ENCODE data around the gene TLN1.

TLN1 gene

GRCh38 chr9:35732800-35733541, 976 bp upstream of the TLN1 start:
- TF ChIP-seq CTCF (conservative IDR thresholded peaks at IDR 0.05): peak; percentile 48
- peak overlapping the region; percentile 96 for H3K27ac ChIP-seq

- no peak for TF ChIP-seq CTCF (conservative IDR thresholded peaks at IDR 0.05)
- H3K27ac ChIP-seq: peak overlapping the region; percentile 96
These were observed 395 bp downstream of the TLN1 start for GRCh38 chr9:35731415-35732184.

- peak overlapping the region; percentile 96; the same call in 1 of the 2 replicates for H3K27ac ChIP-seq
- no peak for TF ChIP-seq CTCF (conservative IDR thresholded peaks at IDR 0.05)
These were observed 1.5 kb downstream of the TLN1 start for GRCh38 chr9:35730486-35730854.

DNA sequence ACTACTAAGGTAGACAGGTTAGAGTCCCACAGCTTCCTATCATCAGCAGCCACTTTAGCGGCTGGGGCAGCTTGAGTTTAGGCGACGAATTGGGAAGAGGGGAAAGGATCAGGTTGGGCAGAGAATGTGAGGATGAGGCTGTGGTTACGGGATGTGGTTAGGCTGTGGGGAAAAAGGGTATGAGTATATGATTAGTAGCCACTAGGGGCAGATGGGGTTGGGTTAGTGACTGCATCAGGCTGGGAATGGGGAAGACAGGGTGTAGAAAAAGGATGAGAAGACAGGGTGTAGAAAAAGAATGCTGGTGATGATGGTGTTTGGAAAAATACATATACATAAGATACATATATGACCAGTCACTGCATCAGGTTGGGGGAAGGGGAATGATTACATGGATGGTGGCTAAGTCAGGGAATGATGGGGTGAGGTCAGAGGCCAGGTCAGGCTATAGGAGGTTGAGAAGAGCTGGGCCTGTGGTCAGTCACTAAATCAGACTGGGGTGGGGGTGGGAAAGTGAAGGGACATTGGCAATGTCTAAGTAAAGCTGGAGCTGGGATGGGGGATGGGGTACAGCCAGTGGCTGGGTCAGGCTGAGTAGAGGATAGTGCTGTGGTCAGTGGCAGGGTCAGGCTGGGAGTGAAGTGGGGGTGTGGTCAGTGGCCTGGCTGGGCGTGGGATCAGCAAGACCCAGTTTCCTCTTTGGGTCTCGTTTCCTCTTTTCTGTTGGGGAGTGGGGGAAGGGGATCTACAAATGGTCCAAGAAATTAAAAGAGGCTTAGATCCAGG, 2.1 kb downstream of the TLN1 start:
- H3K27ac ChIP-seq: no peak overlapping the region; the same call in 1 of the 2 replicates
- TF ChIP-seq CTCF (conservative IDR thresholded peaks at IDR 0.05): peak; percentile 73

- no peak overlapping the region for H3K27ac ChIP-seq
- TF ChIP-seq CTCF (conservative IDR thresholded peaks at IDR 0.05): no peak
These were observed 2.9 kb downstream of the TLN1 start for GRCh38 chr9:35729101-35729500.

DNA sequence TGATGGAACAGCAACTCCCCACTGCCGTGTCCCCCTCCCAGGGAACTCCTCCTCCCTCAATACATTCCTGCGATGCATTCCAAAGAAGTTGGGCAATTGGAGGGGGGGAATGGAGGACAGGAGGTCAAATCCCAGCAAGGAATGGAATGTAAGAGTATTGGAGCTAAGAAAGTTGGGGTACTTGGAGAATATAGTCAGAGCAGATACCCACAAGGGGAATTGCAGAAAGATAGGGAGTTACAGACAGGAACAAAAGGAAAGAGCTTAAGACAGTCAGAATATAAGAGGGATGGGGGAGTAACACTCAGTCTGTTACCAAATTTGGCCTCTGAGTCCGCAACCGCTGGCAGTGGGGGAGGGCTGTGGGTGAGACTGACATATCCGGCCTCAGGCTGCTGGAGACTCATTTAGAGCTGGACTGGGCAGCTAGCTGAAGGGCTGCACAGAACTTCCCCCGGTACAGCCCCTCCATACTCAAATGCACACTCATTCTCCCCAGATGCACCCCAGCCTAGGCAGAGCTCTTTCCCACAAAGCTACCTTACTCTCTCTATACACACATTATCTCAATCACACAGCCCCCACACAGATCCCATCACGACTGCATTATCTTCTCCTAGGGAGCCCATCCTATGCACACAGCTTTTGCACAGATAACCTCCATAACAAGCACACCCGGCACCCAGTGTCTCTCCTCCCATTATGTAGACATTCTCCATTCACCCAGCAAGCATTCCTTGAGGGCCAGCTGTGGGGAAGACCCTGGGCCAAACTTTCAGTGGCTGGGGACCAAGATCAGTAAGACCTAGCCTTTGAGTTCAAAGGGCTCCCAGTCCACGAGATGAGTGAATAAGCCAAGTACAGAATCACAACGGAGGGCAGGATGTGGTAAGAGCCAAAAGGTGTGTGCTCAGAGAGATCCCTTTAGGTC, 3.7 kb downstream of the TLN1 start:
- no peak for TF ChIP-seq CTCF (conservative IDR thresholded peaks at IDR 0.05)
- no peak overlapping the region for H3K27ac ChIP-seq
